Cortex of kidney (tissue), 1 donor: Measurements from ENCODE around the gene C19orf25.

Experiments used
- DNase-seq: peaks from one replicate; lab custom pipeline; 2025; lab: John Stamatoyannopoulos, UW

C19orf25 gene

DNA sequence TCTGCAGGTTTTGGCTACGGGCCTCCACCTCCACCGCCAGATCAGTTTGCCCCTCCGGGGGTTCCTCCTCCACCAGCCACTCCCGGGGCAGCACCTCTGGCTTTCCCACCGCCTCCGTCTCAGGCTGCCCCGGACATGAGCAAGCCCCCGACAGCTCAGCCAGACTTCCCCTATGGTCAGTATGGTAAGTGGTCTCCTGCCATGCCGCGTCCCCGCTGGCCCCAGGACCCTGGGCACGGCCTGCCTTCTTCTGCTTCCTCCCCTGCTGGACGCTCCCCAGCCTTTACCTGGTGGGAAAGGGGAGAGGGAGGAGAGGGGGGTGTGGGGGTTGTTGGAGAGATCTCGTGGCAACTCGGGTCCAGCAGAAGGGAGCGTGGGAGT lies 46.5 kb downstream of the C19orf25 start:
- no peak for DNase-seq

DNA sequence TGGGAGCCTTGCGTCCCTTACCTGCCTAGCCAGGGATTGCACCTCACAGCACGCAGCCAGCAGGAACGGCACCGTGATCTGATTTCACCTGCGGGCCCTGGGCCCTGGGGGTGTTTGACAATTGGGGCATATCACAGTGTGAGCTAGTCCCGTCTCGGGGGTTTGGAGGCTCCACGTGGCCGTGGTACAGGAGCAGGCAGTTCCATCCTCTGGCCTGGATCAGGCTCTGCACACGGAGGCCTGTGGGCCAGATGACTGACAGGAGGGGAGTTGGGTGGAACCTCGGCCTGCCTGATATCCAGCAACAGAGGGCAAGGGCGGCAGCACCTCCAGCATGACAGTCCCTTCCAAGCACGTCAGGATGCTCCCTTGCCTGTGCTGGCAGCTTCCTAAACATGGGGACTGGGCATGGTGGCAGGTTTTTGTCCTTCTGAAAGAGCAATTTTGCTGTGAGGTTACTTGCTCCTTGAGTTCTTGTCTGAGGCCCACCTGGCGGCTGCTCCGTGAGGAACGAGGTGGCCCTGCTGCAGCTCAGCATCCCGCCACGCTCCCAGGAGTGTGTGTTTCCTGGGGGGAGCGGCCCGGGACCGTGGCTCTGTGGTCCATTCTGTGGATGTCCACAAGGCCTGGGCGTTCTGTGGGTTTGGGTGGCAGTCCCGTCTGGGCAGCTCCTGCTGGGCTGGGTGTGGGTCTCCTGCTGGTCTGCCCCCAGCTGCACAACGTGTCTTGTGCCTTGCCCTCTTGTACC lies 47.1 kb downstream of the C19orf25 start:
- no peak for DNase-seq

DNA sequence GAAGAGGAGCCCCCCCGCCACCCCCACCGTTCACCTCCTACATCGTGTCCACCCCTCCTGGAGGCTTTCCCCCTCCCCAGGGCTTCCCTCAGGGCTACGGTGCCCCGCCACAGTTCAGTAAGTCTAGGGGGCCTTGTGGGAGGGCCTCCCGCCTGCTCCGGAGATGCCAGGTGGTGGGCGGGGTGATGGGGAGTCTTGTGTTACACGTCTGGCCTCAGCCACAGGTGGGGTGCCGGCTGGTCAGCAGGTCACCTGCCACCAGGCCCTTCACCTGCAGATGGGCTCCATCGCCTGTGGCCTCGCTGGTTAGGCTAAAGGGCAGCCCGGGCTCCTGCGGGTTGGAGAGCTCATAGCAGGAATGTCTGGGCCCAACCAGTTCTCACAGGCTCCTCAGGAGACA lies 48.8 kb downstream of the C19orf25 start:
- no peak for DNase-seq

DNA sequence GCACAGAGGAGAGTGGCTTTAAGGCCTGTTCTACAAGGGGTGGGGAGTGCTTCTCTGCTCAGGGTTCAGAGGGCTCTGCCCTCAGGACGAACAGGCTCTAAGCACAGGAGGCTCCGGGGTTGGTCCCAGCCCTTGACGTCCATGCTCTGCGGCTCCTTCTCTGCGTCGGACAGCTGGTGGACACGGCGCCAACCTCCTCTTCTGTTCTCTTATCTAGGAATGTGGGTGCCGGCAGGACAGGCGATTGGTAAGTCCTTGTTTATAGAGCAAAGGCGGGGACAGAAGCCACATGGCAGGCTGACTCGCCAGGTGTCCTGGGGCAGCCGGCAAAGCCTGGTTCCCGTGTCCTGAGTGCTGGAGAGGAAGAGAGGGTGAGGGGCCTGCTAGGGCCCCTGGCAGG lies 49.3 kb downstream of the C19orf25 start:
- no peak for DNase-seq

DNA sequence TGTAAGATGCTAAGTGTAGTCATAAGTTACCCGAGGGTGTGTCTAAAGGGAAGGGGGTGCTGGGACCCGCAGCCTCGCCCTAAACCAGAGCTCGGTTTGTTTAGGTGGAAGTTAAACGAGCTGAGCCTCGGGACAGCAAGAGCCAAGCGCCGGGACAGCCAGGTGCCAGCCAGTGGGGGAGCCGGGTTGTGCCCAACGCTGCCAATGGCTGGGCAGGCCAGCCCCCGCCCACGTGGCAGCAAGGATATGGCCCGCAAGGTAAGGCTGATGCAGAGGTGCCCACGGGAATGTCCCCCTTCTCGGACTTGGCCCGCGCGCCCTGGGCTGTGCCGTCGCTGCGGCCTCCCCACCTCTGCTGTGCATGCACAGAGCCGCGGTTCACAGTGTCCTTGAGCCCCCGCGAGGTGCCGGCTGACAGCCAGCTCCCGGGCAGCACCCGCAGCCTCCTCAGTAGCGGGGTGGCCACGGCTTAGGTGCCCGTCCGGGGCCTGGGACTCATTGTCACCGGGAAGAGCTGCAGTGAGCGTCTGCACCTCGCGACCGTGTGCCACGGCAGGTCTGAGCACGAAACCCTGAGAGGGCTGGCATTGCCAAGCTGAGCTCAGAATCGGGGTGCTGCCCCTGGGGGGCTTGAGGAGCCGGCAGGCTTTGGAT lies 50.1 kb downstream of the C19orf25 start:
- no peak for DNase-seq

DNA sequence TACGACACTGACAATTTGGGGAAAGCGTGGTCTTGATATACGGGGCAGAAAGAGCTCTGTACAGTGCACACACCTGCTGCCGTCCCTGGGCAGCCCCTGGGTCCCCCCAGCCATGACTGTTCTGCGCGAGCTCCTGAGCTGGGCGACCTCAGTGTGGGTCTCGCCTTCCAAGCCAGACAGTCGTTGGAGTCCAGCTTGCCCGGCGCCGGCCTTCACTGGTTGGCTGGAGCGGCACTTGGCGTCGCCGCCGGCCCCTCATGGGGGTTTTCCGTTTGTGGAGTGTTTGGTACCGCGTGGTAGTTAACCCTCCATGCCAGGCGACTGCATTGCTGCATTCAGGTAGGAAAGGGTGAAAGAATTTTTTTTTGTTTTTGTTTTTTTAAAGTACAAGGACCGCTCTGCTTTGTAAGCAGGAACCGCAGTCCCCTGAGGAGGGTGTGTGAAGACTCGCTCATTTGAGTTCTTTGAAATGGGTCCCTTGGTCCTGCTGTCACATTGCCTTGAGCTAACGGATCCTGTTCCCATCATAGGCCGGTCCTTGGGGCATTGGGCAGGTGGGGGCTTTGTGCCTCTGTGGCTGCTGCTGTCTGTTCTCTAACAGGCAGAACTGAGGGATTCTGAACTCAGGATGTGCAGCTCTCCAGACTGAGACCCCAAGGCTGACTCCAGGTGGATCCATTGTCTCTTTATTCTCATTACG lies 51.6 kb downstream of the C19orf25 start:
- DNase-seq = no peak

DNA sequence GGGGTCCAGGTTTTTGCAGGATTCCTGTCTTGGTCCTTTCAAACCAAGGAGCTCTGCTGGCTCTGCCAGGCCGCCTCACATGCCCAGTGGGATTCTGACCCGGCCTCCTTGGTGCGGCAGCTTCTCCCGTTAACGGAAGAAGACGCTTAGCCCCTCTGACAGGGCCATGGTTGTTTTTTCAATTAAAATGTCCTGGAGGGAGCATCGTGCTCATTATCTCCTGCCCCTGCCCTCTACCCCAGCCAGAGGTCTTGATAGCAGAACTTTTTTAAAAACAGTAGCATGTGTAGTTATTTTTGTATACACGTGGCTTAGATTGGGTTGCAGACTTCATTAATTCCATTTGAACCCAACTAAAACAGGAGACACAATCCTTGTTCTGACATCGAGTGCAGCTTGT lies 52.3 kb downstream of the C19orf25 start:
- DNase-seq = no peak

DNA sequence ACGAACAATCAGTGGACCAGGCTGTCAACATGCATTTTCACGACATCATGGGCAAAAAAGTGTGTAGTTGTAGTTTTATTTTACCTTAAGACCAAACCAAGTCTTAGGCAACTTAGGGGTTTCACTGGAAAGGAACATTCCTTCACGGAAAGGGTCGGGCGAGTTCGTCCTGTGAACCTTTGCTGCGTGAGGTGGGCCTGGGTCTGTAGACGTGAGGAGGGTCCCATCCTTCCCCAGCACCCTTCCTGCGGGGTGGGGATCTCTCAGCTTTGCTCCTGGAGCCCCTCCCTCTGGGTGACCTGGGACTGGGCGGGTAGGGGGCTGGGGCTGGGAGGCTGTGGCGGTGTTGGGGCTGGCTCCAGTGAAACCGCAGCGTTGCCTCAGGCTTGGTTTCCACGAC lies 53.1 kb downstream of the C19orf25 start:
- DNase-seq = no peak

DNA sequence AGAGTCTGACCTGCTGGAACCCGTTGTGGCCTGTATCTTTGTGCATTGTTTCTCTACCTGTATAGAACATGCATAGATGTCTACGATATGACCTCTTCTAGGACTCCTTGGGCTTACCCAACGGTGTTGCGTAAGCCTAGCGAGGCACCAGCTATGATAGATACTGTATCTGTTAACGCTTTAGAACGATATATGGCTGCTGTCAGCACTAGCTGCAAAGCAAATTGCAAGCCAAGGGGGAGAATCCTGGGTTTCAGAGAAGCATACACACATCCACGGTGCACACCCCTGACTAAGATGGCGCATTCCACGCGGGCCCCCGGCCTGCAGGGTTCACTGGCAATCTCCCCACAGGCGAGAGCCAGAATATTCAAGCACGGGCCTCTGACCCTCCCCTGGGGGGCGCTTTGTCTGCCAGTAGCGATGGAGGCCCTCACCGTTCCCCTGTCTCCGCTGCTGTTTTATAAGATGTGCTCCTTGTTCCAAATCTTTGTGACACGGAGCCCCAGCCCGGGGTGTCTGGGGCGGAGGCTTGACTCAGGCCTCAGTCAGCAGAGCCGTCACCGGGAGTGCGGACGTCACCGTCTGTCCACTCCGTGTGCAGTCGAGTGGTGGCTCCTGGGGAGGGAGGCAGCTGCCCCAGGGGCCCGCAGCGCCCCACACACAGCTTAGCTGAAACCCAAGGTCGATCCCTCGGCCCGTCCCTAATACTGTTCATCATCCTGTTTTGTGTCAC lies 53.7 kb downstream of the C19orf25 start:
- DNase-seq = no peak

DNA sequence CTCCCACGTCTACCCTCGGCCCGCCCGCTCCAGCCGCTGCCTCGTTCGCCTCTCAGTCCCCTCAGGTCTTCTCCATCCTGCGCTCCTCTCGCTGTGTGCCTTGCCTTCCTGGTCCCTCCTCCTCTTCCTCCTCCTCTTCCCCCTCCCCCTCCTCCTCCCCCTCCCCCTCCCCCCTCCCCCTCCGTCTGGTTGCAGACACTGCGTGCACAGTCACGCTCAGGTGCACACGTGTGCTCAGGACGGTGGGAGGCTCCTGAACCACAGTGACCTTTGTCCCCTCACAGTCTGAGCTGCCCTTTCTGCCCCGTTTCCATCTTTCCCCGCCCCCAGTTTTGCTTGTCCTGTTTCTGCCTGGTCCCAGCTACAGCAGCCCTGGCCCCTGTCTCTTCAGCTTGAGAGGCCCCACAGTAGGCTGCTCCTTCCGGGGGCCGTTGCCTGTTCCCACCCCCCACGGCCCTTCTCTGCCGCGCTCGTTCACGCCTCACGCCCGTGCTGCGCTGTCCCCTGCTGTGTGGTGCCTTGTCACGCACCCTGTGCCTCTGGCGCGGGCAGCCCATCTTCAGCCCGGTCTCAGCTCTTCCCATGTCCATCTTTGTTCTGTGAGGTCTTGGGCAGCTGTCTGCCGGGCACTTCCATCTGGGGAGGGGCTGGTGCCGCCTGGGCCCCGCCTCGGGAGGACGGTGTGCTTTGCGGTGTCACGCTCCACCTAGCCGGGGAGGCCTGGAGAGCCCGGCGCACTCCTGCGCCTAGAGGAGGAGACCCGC lies 54.6 kb downstream of the C19orf25 start:
- DNase-seq = no peak

DNA sequence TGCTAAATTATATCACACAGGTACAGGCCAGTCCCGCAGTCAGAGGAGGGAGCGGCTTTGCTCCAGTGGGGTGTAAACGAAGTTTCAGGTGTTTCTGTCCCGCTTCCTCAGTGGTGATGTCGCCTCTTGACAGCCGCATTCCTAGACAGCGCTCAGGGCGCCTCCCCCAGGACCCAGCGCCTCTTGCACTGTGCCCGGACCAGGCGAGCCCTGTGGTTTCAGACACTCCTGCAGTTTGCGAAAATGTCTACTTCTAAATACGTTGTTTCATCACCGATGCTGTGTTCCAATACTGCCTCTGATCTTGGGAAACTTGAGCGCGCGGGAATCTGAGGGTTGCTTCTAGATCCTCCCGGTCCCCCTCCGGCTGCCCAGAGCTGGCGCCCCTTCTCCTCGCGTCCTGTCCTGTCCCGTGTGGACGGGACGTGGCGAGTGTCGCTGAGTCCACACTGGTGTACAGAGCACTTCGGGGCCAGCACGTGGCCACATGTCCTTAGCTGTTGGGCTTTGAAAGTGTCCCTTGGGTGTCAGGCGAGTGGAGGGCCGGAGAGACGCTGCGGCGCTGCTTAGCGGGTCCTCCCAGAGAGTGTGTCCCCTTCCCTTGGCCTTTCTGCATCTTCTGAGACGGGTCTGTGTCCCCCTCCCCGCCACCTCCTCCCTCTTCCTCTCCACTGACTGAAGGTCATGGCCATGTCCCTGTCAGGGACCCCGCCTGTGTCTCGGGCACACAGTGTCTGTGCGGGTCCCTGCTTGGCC lies 55.4 kb downstream of the C19orf25 start:
- DNase-seq = no peak
